Inflammatory macrophage (primary cell): ENCODE measurements around the gene GPR176.
A peak's percentile ranks its signal among the peaks of the same experiment; 100 is the strongest.

Source experiments
- DNase-seq, 2 donors: peaks; one replicate each; pipeline ENCODE4 v3.0.0-alpha.2; 2020 to 2022

GPR176 gene

DNA sequence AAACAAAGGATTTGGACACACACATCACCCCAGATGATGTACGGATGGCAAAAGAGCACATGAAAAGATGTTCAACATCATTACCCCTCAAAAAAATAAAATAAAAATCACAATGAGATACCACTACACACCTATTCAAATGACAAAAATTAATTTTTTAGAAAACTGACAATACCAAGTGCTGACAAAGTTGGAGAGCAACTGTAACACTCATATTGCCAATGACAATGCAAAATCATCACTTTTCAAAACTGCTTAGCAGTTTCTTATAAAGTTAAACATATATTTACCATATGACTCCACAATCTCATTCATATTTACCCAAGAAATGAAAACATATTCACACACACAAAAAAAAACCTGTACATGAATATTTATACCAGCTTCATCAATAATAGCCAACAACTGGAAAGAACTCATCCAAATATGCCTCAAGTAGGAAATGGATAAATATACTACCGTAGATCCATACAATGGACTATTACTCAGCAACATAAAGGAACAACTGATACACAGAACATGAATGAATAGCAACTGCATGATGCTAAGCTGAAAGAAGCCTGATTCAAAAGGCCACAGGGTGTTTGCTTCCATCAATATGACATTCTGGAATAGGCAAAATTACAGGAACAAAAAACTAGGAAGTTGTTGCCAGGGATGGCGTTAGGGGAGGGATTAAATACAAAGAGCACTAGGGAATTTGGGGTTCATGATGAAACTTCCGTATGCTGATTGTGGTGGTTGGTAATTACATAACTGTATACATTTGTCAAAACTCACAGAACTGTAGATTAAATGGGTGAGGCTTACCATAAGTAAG is 138.7 kb downstream of the GPR176 start:
- peak; percentile 63 to 79 for DNase-seq

DNA sequence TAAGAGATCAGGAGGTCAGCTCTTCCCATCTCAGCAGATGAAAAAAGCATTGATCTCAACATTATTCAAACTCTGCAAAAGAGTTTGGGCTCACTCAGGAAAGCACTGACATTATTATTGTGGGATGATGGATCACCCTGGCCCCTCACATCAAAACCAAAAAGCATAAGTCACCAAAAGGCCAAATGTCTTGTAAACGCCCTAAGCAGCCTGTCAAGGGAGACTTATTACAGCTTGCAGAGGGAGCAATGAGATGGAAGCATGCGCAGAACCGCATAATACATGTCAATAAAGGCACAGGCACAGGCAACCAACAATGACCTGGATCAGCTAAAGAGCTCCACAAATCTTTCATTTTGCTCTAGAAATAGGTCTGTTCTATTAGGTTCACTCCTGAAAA is 142.0 kb downstream of the GPR176 start:
- DNase-seq: no peak

DNA sequence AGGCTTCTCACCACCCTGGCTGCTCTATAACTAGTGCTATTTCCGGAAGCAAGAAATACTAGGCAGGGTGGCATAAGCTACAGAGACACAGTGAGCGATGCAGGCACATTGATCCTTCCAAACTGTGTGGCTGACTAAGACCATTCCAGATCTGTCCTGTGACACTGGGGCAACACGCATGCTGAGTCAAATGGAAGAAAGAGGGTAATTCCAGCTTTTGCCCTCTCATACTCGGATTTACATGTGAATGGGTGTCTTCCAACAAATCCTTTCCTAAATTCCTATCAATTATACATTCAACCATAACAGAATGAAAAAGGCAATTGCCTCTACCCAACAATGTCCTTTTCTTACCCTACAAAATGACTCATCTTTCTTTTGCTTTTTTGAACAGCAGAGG is 142.6 kb downstream of the GPR176 start:
- DNase-seq: no peak

DNA sequence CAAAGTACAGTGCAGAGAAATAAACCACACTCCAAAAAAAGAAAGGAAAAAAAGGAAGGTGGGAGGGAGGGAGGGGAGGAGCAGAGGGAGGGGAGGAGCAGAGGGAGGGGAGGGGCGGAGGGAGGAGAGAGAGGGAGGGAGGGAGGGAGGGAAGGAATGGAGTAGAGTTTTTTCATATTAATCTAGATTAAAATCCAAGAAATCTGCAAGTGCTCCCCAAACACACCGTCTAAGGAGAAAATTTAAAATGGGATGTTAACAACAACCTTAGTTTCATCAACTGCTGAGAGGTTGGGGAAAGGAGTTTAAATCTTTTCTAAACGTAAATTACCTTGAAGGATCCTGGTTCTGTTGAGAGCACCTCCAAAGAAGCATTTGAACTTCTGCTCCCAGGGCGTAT is 144.0 kb downstream of the GPR176 start:
- DNase-seq: no peak

DNA sequence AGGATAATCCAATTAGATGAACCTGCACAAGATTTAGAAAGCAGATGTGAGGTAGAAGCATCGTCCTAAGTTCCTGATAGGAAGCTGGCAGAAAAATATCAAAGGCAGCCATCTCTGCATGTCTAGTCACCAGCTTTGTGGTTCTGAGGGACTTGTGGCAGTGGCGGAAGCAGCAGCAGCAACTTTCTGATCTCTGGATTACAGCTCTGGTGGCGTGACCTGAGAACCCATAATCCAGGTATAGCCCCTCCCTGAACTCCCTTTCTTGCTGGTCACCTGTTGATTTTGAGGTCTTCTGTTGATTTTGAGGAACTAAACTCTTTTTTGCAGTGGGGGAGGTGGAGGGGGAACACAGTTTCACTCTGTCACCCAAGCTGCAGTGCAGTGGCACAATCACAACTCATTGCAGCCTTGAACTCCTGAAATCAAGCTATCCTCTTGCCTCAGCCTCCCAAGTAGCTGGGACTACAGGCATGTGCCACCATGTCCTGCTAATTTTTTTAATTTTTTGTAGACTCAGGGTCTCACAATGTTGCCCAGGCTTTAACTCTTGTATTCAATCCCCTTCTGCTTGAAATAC is 145.3 kb downstream of the GPR176 start:
- peak in 1 of 2 donors; percentile 9 for DNase-seq

DNA sequence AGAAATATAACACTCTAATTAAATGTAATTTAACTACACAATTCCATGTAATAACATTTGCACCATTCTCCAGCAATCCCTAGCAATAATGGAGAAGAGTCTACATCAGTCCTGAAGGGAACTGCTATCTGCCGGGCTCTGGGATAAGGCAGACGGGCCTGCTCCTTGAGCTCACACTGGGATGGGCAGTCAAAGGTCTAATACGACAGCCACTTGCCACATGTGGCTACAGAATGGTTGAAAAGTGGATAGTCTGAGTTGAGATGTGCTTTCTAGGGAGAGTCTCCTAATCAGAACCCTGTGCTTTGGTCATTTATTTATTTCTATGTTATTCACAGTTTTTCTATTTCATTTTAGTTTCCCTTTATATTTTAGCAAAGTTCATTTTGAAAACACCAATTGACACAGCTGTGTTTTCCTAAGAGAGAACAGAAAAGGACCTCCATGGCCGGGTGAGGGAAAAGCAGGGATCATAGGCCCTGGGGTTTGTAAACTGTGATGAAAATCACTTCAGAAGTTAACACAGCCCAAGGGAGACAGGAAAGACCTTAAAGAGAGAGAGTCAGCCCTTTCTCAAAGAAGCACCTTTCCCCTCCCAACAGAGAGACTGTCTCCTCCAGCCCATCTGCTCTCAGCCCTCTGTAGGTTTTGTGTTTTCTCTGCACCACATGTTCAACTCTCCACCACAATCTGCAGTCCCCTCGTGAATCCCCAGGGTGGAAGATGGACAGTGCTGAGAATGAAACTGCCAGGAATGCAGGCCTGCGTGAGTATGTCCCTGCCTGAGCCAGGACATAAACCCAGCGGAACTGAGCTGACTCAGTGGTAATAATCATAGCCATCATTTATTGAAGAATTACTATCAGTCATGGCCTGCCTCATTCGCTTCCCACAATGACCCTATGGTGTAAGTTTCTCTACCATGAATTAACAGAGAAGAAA is 149.0 kb downstream of the GPR176 start:
- no peak for DNase-seq

DNA sequence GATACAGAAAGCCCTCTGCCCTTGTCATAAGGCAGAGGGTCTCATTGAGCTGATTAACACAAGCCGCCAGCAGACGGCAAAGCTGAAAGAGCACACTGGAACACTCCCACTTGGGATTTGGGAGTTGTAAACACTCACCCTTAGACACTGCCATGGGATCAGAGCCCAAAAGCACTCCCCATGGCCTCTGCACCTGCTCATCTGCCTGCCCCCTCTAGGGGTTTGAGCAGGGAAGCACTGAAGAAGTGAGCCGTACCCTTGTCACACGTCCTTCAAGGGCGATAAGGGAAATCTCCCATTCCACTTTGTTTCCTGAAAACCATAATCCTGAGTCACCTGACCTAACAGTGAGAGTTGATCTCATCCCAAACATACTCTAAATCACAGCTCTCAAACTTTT is 152.1 kb downstream of the GPR176 start:
- no peak for DNase-seq

DNA sequence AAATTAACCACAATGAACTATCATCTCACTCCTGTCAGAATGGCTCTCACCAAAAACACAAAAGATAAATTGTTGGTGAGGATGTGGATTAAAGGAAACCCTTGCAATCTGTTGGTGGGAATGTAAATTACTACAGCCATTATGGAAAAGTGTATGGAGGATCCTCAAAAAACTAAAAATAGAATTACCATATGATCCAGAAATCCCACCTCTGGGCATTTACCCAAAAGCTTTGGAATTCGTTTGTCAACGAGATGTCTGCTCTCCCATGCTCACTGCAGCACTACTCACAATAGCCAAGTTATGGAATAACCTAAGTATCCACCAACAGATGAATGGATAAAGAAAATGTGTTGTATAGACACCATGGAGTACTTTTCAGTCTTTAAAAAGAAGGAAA is 159.1 kb downstream of the GPR176 start:
- DNase-seq: no peak

DNA sequence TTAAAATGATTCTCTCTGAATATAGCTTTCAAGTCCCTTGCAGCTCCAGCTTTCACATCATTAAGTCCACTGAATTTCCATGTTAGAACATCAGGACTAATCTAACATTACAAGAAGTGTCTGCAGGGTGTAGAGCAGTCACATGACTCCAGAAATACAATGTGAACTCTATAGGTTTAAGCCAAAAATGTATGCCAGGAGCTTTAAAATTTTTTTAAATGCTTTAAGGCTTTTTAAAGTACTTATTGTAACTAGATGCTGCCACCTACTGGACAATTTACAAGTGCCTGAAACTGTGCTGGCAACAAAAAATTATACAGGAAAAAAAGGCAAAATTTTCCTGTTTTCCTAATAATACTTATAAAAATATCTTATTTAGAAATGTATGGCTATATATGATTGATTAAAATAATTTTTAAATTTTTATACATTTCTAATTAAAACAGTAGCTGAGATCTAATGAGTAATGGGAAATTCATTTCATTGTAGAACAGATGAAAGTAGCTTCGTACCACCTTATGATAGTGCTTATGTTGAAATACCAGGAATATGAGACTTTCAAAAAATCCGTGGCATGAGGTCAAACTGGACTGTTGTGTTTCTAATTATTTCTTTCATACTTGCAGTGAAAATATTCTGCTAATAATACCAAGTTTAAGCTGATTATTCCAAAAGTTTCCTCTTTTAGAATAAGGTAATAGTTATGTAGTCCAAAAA is 163.1 kb downstream of the GPR176 start:
- DNase-seq: peak; percentile 51 to 56

DNA sequence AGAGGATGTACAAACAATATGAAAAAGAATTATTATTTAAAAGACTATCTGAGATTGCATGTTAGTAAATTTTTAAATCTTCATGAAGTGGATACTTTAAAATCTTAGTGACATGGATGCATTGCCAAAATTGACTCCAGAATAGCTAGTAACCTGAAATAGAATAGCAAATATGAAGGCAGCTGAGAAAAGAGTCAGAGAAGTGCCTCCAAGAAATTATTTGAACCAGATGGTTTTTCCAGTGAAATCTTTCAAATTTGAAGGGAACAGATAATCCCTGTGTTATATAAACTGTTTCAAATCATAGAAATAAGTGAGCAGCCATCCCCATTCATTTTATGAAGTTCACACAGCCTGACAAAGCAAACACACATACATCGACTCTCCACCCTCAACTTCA is 167.1 kb downstream of the GPR176 start:
- DNase-seq: no peak

DNA sequence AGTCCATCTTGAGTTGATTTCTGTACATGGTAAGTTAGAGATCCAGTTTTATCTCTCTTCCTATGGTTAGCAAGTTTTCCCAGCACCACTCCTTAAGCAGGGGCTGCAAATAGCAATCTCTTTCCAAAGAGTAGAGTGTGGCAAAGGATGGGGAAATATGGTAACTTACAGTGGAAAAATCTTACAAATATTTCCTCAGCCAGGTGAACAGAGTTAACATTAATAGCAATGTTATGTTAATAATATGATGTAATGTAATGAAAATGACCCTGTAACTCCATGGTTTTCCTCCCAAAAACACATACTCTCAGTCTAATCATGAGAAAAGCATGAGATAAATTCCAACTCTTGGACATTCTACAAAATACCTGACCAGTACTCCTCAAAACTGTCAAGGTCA is 167.8 kb downstream of the GPR176 start:
- DNase-seq: no peak
